Ishikawa (cell line): ENCODE results near the gene ALG1.

ENCODE experiments used
- CEBPB ChIP-seq: IDR thresholded peaks from 2 replicates; pipeline ENCODE4 v1.6.1; 2012
- TF ChIP-seq, protein P1 (sequence below): IDR thresholded peaks from 2 replicates; pipeline ENCODE4 v1.6.1; 2012; ENCODE audit warnings: low read depth, mild to moderate bottlenecking

DNA sequence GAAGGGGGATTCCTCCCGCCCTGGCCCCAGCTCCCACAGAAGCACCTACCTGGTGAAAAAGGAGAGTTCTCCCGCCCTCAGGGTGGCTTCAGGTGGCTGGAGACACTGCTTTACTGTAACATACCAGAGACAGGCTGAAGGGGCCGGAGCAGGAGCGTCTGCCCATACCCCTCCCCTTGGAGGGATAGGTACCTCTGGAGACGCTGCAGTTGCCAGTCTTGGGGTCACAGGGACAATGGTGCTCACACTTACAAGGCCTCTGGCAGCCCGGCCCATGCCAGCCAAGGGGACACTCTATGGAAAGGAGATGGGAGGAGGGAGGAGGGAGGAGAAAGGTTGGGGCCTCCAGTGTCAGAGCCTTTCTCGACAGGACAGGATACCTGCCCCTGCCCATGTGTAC lies 44.6 kb upstream of the ALG1 start:
- TF ChIP-seq, protein P1, sequence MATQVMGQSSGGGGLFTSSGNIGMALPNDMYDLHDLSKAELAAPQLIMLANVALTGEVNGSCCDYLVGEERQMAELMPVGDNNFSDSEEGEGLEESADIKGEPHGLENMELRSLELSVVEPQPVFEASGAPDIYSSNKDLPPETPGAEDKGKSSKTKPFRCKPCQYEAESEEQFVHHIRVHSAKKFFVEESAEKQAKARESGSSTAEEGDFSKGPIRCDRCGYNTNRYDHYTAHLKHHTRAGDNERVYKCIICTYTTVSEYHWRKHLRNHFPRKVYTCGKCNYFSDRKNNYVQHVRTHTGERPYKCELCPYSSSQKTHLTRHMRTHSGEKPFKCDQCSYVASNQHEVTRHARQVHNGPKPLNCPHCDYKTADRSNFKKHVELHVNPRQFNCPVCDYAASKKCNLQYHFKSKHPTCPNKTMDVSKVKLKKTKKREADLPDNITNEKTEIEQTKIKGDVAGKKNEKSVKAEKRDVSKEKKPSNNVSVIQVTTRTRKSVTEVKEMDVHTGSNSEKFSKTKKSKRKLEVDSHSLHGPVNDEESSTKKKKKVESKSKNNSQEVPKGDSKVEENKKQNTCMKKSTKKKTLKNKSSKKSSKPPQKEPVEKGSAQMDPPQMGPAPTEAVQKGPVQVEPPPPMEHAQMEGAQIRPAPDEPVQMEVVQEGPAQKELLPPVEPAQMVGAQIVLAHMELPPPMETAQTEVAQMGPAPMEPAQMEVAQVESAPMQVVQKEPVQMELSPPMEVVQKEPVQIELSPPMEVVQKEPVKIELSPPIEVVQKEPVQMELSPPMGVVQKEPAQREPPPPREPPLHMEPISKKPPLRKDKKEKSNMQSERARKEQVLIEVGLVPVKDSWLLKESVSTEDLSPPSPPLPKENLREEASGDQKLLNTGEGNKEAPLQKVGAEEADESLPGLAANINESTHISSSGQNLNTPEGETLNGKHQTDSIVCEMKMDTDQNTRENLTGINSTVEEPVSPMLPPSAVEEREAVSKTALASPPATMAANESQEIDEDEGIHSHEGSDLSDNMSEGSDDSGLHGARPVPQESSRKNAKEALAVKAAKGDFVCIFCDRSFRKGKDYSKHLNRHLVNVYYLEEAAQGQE: no peak
- TF ChIP-seq CEBPB: no peak
